K562 (cell line): ENCODE measurements around the gene DCLK1. TPM values are rescaled to one million over a fixed set of nuclear protein-coding genes. Genes with fewer than 3 reads are reported as not detected.

Source experiments
- ATAC-seq: fragments of 200-7000 bp; cut with Tn5 transposase; 3 replicates; pipeline ENCODE4 v1.9.1; 2020; ENCODE audit warnings: moderate library complexity
- BruUV-seq: library from RNA; stranded (reverse); fragments of 400-500 nt; replicated peaks from 2 replicates; lab custom pipeline; 2021; lab: Mats Ljungman, UMichigan
- CTCF ChIA-PET: fragments of 300-600 bp; formaldehyde crosslinking; extraction: SDS; loops from one replicate; lab custom pipeline; 2021; ENCODE audit warnings: low intra/inter-chr PET ratio; lab: Yijun Ruan, JAX
- POLR2A ChIA-PET: fragments of 300-600, 350-650 bp; sonication (Branson Sonifier 250); formaldehyde crosslinking; extraction: SDS; loops from one replicate; lab custom pipeline; 2021; ENCODE audit warnings: antibody characterized with exemption, inconsistent platforms; lab: Yijun Ruan, JAX
- DNase-seq, 4 experiments: peaks; one replicate each; pipeline versions ENCODE4 v3.0.0 to v3.0.0-alpha.2; 2011 to 2018; ENCODE audit warnings: low spot score in 3 of 4, mixed read lengths in 3 of 4; ENCODE audit errors: extremely low read depth in 1 of 4
- FAIRE-seq: peaks from 2 replicates; lab custom pipeline; 2011; peaks lifted over from hg19 to GRCh38; lab: Jason Lieb, UNC
- H2AFZ ChIP-seq: 2 replicates; pipeline ENCODE4 v1.6.0; 2011; ENCODE audit warnings: low read depth, low read length, control low read depth, inconsistent platforms
- H3K27ac ChIP-seq: fragments of 200-600 bp; 3 replicates; pipeline ENCODE4 v1.8.0; 2011; ENCODE audit warnings: low read depth, mild to moderate bottlenecking, control low read depth, inconsistent platforms, low read length, moderate library complexity, mixed read lengths; ENCODE audit errors: extremely low read depth
- H3K27me3 ChIP-seq, 2 experiments: fragments of 300-600 bp in 1 of 2; 2 replicates in 1 of 2; 3 replicates in 1 of 2; pipeline versions ENCODE4 v1.6.0 to v1.8.0; 2011; ENCODE audit warnings: inconsistent platforms in 2 of 2, low read length in 2 of 2, mild to moderate bottlenecking in 1 of 2, mixed read lengths in 1 of 2, moderate library complexity in 1 of 2; ENCODE audit not compliant: control insufficient read depth in 2 of 2, insufficient read depth in 2 of 2
- H3K36me3 ChIP-seq: fragments of 300-600 bp; 3 replicates; pipeline ENCODE4 v1.8.0; 2011; ENCODE audit warnings: mild to moderate bottlenecking, low read length, inconsistent platforms; ENCODE audit not compliant: control insufficient read depth, insufficient read depth
- H3K4me1 ChIP-seq, 2 experiments: fragments of 200-600 bp in 1 of 2; replicated peaks in 1 of 2; 2 replicates in 1 of 2; 3 replicates in 1 of 2; pipeline versions ENCODE4 v1.5.1 to v1.8.0; 2011; ENCODE audit warnings: inconsistent platforms in 2 of 2, low read length in 2 of 2, mild to moderate bottlenecking in 1 of 2, mixed read lengths in 1 of 2, moderate library complexity in 1 of 2; ENCODE audit not compliant: control insufficient read depth in 2 of 2, insufficient read depth in 2 of 2
- H3K4me2 ChIP-seq: 2 replicates; pipeline ENCODE4 v1.6.1; 2011; ENCODE audit warnings: low read length, control low read depth, inconsistent platforms, mixed read lengths; ENCODE audit not compliant: insufficient read depth
- H3K4me3 ChIP-seq: fragments of 200-600 bp; sonication (generic), shearing (Covaris generic); 2 replicates; pipeline ENCODE4 v1.5.1; 2016; ENCODE audit warnings: control low read depth, inconsistent platforms
- H3K79me2 ChIP-seq: fragments of 200-600 bp; 3 replicates; pipeline ENCODE4 v1.8.0; 2011; ENCODE audit warnings: low read length, inconsistent platforms; ENCODE audit not compliant: control insufficient read depth, insufficient read depth
- H3K9ac ChIP-seq, 2 experiments: 2 replicates each; pipeline versions ENCODE4 v1.6.0 to v1.6.1; 2011; ENCODE audit warnings: low read depth in 2 of 2, low read length in 2 of 2, control low read depth in 1 of 2, inconsistent platforms in 1 of 2, mild to moderate bottlenecking in 1 of 2, mixed read lengths in 1 of 2; ENCODE audit not compliant: insufficient read depth in 1 of 2
- H3K9me1 ChIP-seq: one replicate; pipeline ENCODE4 v1.6.0; 2011; ENCODE audit warnings: inconsistent platforms, mild to moderate bottlenecking, low read length, moderate library complexity; ENCODE audit not compliant: control insufficient read depth, insufficient read depth
- H3K9me3 ChIP-seq: replicated peaks from 2 replicates; pipeline ENCODE4 v1.5.1; 2011; ENCODE audit warnings: low read depth, low read length, inconsistent platforms; ENCODE audit not compliant: control insufficient read depth, insufficient read depth
- H4K20me1 ChIP-seq: replicated peaks from 2 replicates; pipeline ENCODE4 v1.6.1; 2011; ENCODE audit warnings: low read length, inconsistent platforms, mixed read lengths; ENCODE audit not compliant: control insufficient read depth, insufficient read depth
- CBX5 ChIP-seq: IDR thresholded peaks from 2 replicates; pipeline ENCODE4 v1.6.1; 2014; ENCODE audit warnings: low read depth, borderline replicate concordance
- CHCHD3 ChIP-seq: fragments of 250-450 bp; sonication (Bioruptor Pico); IDR thresholded peaks from 2 replicates; pipeline ENCODE4 v2.1.2; 2022; ENCODE audit warnings: mild to moderate bottlenecking
- GABPB1 ChIP-seq: sonication (generic); formaldehyde crosslinking; IDR thresholded peaks from 2 replicates; pipeline ENCODE4 v1.8.0; 2022; ENCODE audit warnings: mild to moderate bottlenecking, missing genetic modification reagents
- MCM7 ChIP-seq, 2 experiments: fragments of 450-650 bp; IDR thresholded peaks; 2 replicates each; pipeline ENCODE4 v1.6.1; 2016 to 2018
- MYC ChIP-seq, 2 experiments: fragments of 250-450 bp in 1 of 2; sonication (Bioruptor Pico) in 1 of 2; IDR thresholded peaks; 2 replicates each; pipeline versions ENCODE4 v1.5.1 to v1.6.1; 2012 to 2021; ENCODE audit warnings: low read depth in 2 of 2, borderline replicate concordance in 1 of 2, improper control_type of control experiment in 1 of 2, low read length in 1 of 2, mild to moderate bottlenecking in 1 of 2, moderate library complexity in 1 of 2
- NCOA4 ChIP-seq: fragments of 450-650 bp; IDR thresholded peaks from 2 replicates; pipeline ENCODE4 v1.6.1; 2018; ENCODE audit warnings: mild to moderate bottlenecking; ENCODE audit not compliant: partially characterized antibody
- NFE2 ChIP-seq: IDR thresholded peaks from 2 replicates; pipeline ENCODE4 v1.6.1; 2014; ENCODE audit warnings: antibody characterized with exemption, low read depth
- RBM14 ChIP-seq: fragments of 200-400 bp; formaldehyde crosslinking; IDR thresholded peaks from 2 replicates; pipeline ENCODE4 v1.6.1; 2018; ENCODE audit warnings: low read depth, mild to moderate bottlenecking, low read length, moderate library complexity, borderline replicate concordance; ENCODE audit not compliant: insufficient read depth
- SAFB ChIP-seq: fragments of 200-400 bp; formaldehyde crosslinking; IDR thresholded peaks from 2 replicates; pipeline ENCODE4 v1.6.1; 2017; ENCODE audit warnings: low read depth, low read length, borderline replicate concordance
- SMARCA4 ChIP-seq: fragments of 450-650 bp; IDR thresholded peaks from 2 replicates; pipeline ENCODE4 v1.6.1; 2016
- TAF15 ChIP-seq: fragments of 200-400 bp; formaldehyde crosslinking; IDR thresholded peaks from 2 replicates; pipeline ENCODE4 v1.6.1; 2017; ENCODE audit warnings: mild to moderate bottlenecking, low read depth, low read length, moderate library complexity
- XRCC4 ChIP-seq: IDR thresholded peaks from one replicate; pipeline ENCODE4 v1.6.1; 2011; ENCODE audit not compliant: insufficient read depth, insufficient read length; ENCODE audit errors: extremely low read depth
- ZBTB7A ChIP-seq: IDR thresholded peaks from 2 replicates; pipeline ENCODE4 v1.6.1; 2011; ENCODE audit warnings: low read depth, mild to moderate bottlenecking, low read length, moderate library complexity, borderline replicate concordance; ENCODE audit not compliant: control insufficient read depth
- ZFP36 ChIP-seq: fragments of 150-350 bp; IDR thresholded peaks from 2 replicates; pipeline ENCODE4 v1.6.1; 2018; ENCODE audit warnings: low read length, low read depth; ENCODE audit not compliant: partially characterized antibody
- ZNF41 ChIP-seq: fragments of 250-450 bp; sonication (Bioruptor Pico); conservative IDR thresholded peaks from 2 replicates; pipeline ENCODE4 v1.4.0; 2020; ENCODE audit warnings: mild to moderate bottlenecking
- ZNF436 ChIP-seq: fragments of 250-450, 450-650 bp; sonication (Bioruptor Pico); formaldehyde crosslinking; IDR thresholded peaks from 2 replicates; pipeline ENCODE4 v1.7.0; 2020; ENCODE audit warnings: mild to moderate bottlenecking
- ZNF77 ChIP-seq: fragments of 250-450 bp; sonication (Bioruptor Pico); IDR thresholded peaks from 2 replicates; pipeline ENCODE4 v1.5.0; 2020
- WGBS: fragments of 100-300 bp; shearing (Covaris generic); methylation state at CpG from one replicate; pipeline ENCODE4 v1.1.6; 2016; ENCODE audit warnings: low coverage, mixed read lengths; ENCODE audit not compliant: insufficient coverage; ENCODE audit errors: missing lambda C conversion rate; 5-methylcytosine and 5-hydroxymethylcytosine counted together
- in situ Hi-C: fragments of 300-500 bp; cut with MboI; formaldehyde crosslinking; loops from 4 replicates; pipeline ENCODE4 v1.15.0; 2018; ENCODE audit warnings: inconsistent platforms, mixed read lengths
- intact Hi-C: fragments of 100-400 bp; cut with micrococcal nuclease; formaldehyde crosslinking; loops from 2 replicates; pipeline ENCODE4 v1.14.2; 2022
- polyA plus RNA-seq, 8 experiments: library from polyadenylated mRNA; depleted of rRNA in 4 of 8; stranded (reverse) in 5 of 8; unstranded in 3 of 8; fragments of >200 nt; fragmentation: Nextera tagmentation in 2 of 8; fragmentation: Illumina TruSeq in 1 of 8; extraction: Ambion mirVana in 2 of 8; extraction: Trizol in 1 of 8; gene quantifications; 2 replicates each; pipeline versions ENCODE4 v1.2.1 to v1.2.3, GENCODE V29; 2011 to 2014; ENCODE audit warnings: inconsistent platforms in 1 of 8, missing spikeins in 1 of 8
- total RNA-seq, 7 experiments: library from RNA; depleted of rRNA in 6 of 7; stranded (reverse); fragments of >200 nt in 6 of 7; fragmentation: Illumina TruSeq in 2 of 7; extraction: Trizol in 2 of 7; gene quantifications; 2 replicates each; pipeline versions ENCODE4 v1.2.1 to v1.2.3, GENCODE V29; 2011 to 2021; ENCODE audit warnings: low replicate concordance in 1 of 7
- TF ChIP-seq, protein P1 (sequence below): sonication (generic); formaldehyde crosslinking; IDR thresholded peaks from 2 replicates; pipeline ENCODE4 v1.8.0; 2022; ENCODE audit warnings: mild to moderate bottlenecking, low read depth, missing genetic modification reagents

The DCLK1 gene
- total and polyA plus RNA-seq, 9 of the 15 experiments (the other 6 are each of a cell fraction or from before 2014, with no cell fraction given): 0.07 TPM; not detected in 8

DNA sequence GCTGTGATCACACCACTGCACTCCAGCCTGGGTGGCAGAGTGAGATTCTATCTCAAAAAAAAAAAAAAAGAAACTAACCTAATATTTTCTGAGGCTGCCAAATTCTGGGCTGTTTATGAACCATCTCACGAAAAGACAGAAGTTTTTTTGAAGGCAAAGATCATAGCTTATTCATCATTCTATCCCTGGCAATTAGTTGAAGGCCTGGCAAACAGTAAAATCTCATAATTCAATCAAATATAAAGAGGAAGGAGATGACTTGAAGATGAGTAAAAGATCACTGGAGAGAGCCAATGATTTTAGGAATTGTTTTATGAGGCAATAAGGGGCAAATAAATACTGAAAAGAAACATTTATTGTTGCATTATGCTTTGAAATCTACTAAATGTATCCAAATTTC, 216.5 kb downstream of the DCLK1 start (continued):
- no peak for TF ChIP-seq CHCHD3 (CRISPR knock-in tag)
- TF ChIP-seq, all 486 proteins: peak for 0

DNA sequence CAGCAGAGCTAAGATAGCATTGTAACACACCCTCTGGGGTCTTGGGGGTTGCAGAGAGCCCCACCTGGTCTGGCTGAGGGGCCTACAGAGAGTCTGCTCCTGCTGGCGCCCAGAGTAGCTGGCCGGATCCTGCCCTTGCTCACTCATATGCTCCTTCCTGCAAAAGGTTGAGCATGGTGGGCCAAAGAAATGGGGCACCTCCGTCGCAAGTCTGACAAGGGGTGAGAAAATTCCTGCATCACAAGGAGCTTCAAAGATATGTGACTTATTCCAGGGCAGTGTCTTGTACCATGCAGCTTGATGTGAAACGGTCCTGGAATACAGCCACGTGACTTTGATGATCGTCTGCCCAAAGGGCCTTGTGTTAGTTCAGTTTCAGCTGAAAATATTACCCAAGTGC, 218.3 kb downstream of the DCLK1 start:
- no peak overlapping the region for H3K9ac ChIP-seq
- H3K9me1 ChIP-seq: no peaks in the 10 kb centered on the region
- ATAC-seq: no peak
- H4K20me1 ChIP-seq: no peaks in the 10 kb centered on the region
- intact Hi-C loops: no loop called here
- no peak overlapping the region for H3K4me2 ChIP-seq
- CTCF ChIA-PET: no interaction called here
- TF ChIP-seq ZBTB7A (no peak), CBX5 (no peak), GABPB1 (CRISPR knock-in tag) (no peak), SAFB (no peak), NFE2 (no peak), ZNF436 (CRISPR knock-in tag) (no peak), MCM7 (IDR thresholded peaks at IDR 0.05) (no peak), XRCC4 (no peak), ZNF77 (CRISPR knock-in tag) (no peak), TAF15 (no peak), NCOA4 (no peak), ZNF41 (CRISPR knock-in tag) (no peak), RBM14 (no peak), MYC (IDR thresholded peaks at IDR 0.05; ENCODE audit: low read depth, low read length) (no peak), MYC (CRISPR knock-in tag; IDR thresholded peaks at IDR 0.05; ENCODE audit: borderline replicate concordance, low read depth) (no peak), SMARCA4 (no peak), ZFP36 (no peak)
- TF ChIP-seq, protein P1, sequence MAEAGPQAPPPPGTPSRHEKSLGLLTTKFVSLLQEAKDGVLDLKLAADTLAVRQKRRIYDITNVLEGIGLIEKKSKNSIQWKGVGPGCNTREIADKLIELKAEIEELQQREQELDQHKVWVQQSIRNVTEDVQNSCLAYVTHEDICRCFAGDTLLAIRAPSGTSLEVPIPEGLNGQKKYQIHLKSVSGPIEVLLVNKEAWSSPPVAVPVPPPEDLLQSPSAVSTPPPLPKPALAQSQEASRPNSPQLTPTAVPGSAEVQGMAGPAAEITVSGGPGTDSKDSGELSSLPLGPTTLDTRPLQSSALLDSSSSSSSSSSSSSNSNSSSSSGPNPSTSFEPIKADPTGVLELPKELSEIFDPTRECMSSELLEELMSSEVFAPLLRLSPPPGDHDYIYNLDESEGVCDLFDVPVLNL: no peak
- TF ChIP-seq, all 486 proteins: peak for 0
- in situ Hi-C loops: no loop called here
- Histone ChIP-seq H3K27me3 (no peaks in the 10 kb centered on the region), H3K79me2 (no peaks in the 10 kb centered on the region), H2AFZ (no peak overlapping the region), H3K36me3 (no peaks in the 10 kb centered on the region), H3K4me3 (no peak overlapping the region), H3K9me3 (no peaks in the 10 kb centered on the region), H3K4me1 (no peaks in the 10 kb centered on the region), H3K27ac (no peak overlapping the region)
- FAIRE-seq (no peak), DNase-seq (no peak)
- BruUV-seq: no TSS peak
- 0% methylated on average over 6 of the region's 7 CpGs for WGBS
- POLR2A ChIA-PET: no interaction called here
